HL-60/S4 (cell line): ENCODE results near the gene CACNA2D3.

ENCODE experiments used
- in situ Hi-C: fragments of 300-500 bp; cut with MboI; formaldehyde crosslinking; loops from 2 replicates; pipeline ENCODE4 v1.14.3; 2022; ENCODE audit warnings: low sequenced_read_pairs

CACNA2D3 gene

GRCh38 chr3:54557538-54558428 lies 435.4 kb downstream of the CACNA2D3 start:
- in situ Hi-C loops, result no loop called here

DNA sequence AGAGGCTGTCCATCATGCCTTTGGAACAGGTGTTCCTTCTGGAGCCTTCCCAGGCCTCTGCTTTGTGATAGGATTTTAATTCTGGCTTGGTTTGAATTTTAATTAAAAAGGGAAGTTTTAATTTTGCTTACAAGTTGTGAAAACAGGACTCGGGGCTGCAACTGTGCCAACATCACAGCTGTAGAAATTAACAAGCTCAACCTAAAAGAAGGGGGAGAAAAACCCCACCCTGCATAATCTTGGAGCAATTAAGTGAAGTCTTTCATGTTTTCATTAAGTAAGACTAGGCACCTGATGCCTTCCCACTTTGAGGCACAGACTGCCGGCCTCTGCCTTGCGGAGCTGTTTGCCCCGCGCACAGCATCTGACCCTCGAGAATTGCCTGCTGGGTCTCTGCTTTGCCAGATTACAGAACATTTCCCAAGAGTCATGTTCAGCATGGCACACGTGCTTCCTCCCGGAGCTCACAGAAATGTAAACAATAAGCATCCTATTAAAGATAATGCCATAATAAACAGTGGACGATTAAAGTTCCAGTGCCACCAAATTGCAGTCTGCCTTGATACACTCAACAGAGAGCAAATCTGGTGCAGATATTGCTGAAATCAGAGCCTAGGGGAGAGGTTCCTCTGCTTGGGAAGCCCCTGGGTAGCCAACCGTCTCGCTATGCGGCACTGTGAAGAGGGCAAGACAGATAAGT lies 441.3 kb downstream of the CACNA2D3 start:
- in situ Hi-C loops, result no loop called here

DNA sequence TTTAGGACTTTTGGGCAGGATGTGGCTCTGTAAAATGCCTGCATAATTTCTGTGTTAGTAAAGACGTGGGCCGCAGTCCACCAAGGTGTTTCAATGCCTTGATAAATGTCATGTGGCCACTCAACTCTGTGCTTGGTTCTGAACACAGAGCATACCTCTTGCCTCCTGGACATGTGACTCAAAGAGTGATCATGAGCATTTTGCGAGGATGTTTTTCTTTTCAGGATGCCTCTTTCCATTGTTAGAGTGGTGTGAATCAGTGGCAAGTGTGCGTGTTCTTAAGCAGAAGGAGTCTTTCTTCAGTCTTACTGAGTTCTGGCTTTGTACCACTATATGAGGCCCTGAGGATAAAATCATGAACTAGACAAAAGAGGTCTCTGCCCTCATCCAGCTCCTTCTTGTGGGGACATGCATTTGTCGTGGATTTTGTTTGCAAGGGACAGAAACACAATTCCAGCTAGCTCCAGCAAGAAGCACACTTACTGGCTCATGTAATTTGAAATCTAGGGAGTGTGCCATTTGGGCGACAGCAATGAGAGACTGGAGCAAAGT lies 442.1 kb downstream of the CACNA2D3 start:
- in situ Hi-C loops, result no loop called here

- in situ Hi-C loops, result no loop called here
Measured at GRCh38 chr3:54565956-54566355, 443.6 kb downstream of the CACNA2D3 start.

GRCh38 chr3:54567949-54568348 lies 445.6 kb downstream of the CACNA2D3 start:
- in situ Hi-C loops, result no loop called here

DNA sequence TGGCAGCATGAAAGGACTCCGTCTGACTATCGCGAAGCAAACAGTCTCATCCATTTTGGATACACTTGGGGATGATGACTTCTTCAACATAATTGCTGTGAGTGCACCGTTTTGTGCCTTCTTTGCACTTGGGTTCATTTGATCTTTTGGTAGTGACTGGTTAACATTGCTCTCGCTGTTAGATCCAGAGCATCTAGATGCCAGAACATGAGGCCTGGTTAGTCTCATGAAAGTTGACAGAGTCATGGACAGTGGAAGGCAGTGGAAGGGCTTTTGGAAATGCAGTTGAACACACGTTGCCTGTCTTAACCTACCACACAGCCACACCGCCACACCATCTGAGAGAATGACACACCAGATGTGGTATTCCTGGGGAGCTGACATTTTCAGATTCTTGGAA lies 447.7 kb downstream of the CACNA2D3 start:
- in situ Hi-C loops, result no loop called here

DNA sequence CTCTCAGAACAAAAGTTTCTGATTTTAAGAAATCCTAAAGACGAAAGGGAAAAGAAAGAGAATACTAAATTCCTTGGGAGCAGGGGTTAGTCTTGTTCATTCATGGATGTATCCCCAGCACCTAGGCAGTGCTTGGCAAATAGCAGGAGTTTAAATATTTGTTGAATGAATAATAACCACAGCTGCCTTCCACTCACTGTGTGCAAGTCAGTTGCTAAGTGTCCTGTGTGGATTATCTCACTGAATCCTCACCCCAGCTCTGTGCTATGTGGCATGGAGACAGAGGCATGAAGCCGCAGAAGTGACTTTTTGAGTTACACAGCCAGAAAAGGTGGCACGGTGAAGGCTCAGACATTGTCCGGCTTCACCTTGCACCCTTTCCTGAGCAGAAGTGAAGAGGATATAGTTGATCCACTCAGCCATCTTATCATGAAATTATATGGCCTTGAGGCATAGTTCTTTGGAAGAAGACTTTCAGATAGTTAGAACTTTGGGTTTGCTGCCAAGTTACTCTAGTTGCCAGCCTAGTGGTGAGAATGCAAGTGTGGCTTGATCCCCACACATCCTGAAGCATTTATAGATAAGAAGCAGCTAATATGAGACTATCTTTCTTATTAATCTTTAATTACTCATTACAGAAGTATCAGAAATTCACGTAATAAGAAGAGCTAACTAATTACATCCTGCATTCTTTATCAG lies 450.0 kb downstream of the CACNA2D3 start:
- in situ Hi-C loops, result no loop called here

GRCh38 chr3:54573858-54574257 lies 451.5 kb downstream of the CACNA2D3 start:
- in situ Hi-C loops, result no loop called here

DNA sequence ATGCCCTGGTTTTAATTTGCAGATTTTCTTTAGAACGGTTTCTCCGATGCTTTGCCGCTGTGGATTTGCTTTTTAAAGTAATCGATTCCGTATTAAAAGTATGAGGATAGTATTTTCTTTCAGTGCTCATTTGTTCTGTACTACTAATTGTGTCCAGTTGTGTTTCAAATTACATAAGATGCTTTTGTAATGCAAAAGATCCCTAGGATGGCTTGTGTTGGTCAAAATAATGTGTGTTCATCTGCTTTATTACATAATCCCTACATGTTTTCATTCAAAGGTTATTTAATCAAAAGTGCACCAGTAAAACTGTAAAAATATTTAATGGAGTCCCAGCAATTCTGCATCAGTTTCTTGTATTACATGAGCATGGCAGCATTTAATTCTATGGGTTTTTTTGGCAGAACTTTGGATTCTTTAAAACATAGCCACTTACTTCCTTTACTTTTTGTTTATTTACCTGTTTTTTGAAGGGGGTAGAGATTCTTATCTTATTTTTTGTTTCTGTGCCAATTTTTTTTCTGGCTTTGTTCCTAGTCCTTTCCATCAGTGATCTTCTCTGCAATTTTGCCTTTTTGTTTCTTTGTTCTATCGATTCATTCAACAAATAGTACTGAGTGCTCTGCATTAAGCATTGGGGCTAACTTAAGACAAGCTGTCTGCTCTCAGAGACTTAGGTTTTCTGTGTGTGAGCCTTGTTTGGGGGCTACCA lies 452.7 kb downstream of the CACNA2D3 start:
- in situ Hi-C loops, result no loop called here

DNA sequence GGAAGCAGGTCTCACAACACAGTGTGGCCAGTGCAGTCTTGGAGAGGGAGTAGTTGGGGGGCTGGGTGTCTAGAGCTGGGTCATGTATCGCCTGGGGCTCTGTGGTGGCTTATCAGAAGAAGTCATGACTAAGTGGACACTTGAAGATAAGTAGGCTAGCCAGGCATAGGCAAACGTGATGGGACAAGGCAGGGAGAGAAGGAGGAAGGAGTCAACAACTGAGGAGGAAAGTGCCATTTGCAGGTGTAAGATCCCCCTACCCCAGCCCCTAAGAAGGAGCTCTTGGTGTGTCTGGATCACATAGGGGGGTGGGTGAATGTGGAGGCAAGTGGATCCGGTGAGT lies 453.2 kb downstream of the CACNA2D3 start:
- in situ Hi-C loops, result no loop called here

DNA sequence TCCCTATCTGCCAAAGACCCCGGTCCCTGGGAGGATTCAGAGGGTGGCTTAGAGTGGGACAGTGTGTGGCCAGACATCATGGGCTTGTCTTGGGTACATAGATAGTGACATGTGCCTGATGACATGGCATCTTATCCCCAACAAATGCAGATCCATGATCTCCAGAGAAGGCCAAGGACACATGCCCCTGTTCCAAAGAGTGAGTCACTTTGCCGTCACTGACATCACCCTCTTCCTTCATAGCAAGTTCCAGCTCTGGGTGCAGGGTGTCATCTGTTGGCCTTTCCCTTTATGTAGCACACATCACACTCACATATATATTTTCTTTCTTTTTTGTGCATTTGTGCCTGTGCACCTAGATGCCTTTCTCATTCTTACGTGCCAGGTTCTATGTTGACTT lies 455.0 kb downstream of the CACNA2D3 start:
- in situ Hi-C loops, result no loop called here

- in situ Hi-C loops, result no loop called here
Measured at GRCh38 chr3:54578417-54578816, 456.1 kb downstream of the CACNA2D3 start.

- in situ Hi-C loops, result no loop called here
Measured at GRCh38 chr3:54580453-54580852, 458.1 kb downstream of the CACNA2D3 start.

DNA sequence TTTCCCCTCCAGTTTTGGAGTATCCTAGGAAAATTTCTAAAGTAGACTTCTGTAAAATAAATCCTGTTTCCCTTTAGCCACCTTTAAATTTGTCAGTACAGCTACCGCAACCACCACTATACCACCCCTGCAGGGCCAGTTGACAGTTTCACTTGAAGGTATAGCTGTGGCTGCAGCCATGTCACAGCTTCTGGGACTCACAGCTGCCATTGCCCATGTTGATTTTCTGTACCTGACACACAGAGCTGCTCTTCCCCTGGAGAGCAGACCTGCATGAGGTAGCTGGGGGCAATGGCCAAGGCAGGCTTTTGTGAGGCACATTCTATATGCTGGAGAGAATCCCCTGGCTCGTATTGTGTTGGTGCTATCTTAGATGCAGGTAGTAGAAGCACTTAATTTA lies 460.1 kb downstream of the CACNA2D3 start:
- in situ Hi-C loops, result no loop called here

- in situ Hi-C loops, result no loop called here
Measured at GRCh38 chr3:54591157-54591556, 468.8 kb downstream of the CACNA2D3 start.

- in situ Hi-C loops, result no loop called here
Measured at GRCh38 chr3:54593653-54594052, 471.3 kb downstream of the CACNA2D3 start.

DNA sequence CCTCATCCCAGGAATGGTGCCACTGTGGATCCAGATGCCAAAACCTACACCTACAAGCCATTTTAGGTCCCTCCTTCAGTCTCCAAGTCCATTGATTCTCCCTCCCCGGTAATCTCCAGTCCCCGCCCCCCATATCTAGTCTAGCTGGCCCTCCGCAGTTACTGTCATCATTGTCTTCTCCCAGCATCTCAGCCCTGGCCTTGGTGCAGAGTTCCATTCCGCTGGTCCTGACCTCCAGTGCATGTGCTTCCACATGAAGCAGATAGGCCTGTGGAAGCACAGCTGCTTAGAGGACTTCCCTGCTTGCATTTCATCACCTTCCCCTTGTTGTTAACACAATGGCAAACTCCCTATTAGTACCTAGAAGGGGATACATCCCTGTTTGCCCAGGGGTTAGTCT lies 473.7 kb downstream of the CACNA2D3 start:
- in situ Hi-C loops, result no loop called here

- in situ Hi-C loops, result no loop called here
Measured at GRCh38 chr3:54599716-54600115, 477.4 kb downstream of the CACNA2D3 start.

DNA sequence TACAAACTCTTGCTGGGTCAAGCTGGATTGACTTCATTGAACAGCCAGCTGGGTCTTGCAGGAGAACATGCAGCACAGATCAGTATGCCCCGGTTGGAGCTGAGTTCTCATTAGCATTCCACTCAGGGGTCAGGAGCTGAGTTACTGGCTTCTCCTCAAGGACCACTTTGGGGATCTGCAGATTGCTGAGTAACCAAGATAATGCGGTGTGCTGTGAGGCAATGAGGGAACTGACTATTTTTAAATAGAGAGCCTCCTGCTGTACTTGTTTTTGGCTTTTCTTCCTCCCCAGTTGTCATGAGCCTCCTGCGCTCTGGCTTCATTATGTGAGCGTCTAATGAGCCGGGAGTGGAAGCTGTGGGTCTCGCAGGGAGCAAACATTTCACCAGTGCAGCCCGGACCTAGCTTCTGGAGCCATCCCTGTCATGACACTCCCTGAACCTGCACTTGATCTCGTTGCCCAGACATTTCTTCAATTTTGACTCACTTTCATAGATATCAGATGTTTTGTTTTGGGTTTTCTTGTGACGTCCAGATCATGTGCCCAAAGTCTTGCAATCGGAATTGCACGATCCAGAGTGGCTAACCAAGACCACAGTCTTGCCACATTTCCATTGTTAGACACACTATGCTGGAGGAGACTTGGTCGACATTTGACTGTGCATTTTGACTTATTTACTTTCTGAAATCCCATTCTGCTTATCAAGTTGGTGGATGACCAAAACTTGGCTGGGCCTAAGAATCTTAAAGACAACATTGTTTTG lies 478.3 kb downstream of the CACNA2D3 start:
- in situ Hi-C loops, result no loop called here

DNA sequence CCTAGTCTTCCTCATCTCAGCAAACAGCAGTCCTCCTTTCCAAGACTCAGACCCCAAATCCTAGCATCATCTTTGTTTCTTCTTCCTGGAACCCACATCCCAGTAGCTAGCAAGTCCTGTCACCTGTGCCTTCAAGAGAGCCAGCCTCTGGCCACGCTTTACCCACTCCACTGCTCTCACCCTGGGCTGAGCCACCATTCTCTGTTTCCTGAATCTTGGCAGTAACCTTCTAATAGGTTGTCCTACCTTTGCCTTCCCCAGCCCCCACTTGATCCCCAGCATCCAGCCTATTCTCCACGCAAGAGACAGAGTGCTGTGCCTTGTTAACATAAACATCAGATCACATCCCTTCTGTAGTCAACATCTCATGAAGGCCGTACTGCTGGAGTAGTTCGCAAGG lies 482.1 kb downstream of the CACNA2D3 start:
- in situ Hi-C loops, result no loop called here
